ENCODE data around the gene IPO7.
"Not testable (repeated sequence)": the region's sequence is repeated elsewhere in the genome, so short reads cannot be mapped to it uniquely, and the experiment has no call there.

The IPO7 gene

GRCh38 chr11:9396752-9397151, 12.3 kb downstream of the IPO7 start:
- Histone ChIP-seq H3K4me3 (replicated peaks; ENCODE audit: insufficient read depth, low read length) (no peak overlapping the region), H3K27ac (replicated peaks) (no peak overlapping the region), H3K27me3 (ENCODE audit: insufficient read depth, poor library complexity, severe bottlenecking) (no peaks in the 10 kb centered on the region)
- TF ChIP-seq POLR2AphosphoS5 (IDR thresholded peaks at IDR 0.05; ENCODE audit: low read depth) (no peak), SPI1 (IDR thresholded peaks at IDR 0.05; ENCODE audit: borderline replicate concordance, low read depth) (no peak), GABPA (IDR thresholded peaks at IDR 0.05; ENCODE audit: low read depth) (no peak), CTCF (IDR thresholded peaks at IDR 0.05; ENCODE audit: insufficient read depth, low read length) (no peak)
- TF ChIP-seq, protein P1, sequence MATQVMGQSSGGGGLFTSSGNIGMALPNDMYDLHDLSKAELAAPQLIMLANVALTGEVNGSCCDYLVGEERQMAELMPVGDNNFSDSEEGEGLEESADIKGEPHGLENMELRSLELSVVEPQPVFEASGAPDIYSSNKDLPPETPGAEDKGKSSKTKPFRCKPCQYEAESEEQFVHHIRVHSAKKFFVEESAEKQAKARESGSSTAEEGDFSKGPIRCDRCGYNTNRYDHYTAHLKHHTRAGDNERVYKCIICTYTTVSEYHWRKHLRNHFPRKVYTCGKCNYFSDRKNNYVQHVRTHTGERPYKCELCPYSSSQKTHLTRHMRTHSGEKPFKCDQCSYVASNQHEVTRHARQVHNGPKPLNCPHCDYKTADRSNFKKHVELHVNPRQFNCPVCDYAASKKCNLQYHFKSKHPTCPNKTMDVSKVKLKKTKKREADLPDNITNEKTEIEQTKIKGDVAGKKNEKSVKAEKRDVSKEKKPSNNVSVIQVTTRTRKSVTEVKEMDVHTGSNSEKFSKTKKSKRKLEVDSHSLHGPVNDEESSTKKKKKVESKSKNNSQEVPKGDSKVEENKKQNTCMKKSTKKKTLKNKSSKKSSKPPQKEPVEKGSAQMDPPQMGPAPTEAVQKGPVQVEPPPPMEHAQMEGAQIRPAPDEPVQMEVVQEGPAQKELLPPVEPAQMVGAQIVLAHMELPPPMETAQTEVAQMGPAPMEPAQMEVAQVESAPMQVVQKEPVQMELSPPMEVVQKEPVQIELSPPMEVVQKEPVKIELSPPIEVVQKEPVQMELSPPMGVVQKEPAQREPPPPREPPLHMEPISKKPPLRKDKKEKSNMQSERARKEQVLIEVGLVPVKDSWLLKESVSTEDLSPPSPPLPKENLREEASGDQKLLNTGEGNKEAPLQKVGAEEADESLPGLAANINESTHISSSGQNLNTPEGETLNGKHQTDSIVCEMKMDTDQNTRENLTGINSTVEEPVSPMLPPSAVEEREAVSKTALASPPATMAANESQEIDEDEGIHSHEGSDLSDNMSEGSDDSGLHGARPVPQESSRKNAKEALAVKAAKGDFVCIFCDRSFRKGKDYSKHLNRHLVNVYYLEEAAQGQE (IDR thresholded peaks at IDR 0.05; ENCODE audit: insufficient replicate concordance, low read depth) = no peak
- DNase-seq (ENCODE audit: low read depth in 1 of 2, low spot score in 1 of 2) = no peak

- no peak for DNase-seq (ENCODE audit: low read depth in 1 of 2, low spot score in 1 of 2)
- Histone ChIP-seq H3K4me3 (replicated peaks; ENCODE audit: insufficient read depth, low read length) (no peak overlapping the region), H3K27ac (replicated peaks) (no peak overlapping the region), H3K27me3 (ENCODE audit: insufficient read depth, poor library complexity, severe bottlenecking) (no peaks in the 10 kb centered on the region)
- TF ChIP-seq, protein P1 (IDR thresholded peaks at IDR 0.05; ENCODE audit: insufficient replicate concordance, low read depth) = no peak
- TF ChIP-seq CTCF (IDR thresholded peaks at IDR 0.05; ENCODE audit: insufficient read depth, low read length) = no peak
- TF ChIP-seq POLR2AphosphoS5 (IDR thresholded peaks at IDR 0.05; ENCODE audit: low read depth) = no peak
- no peak for TF ChIP-seq SPI1 (IDR thresholded peaks at IDR 0.05; ENCODE audit: borderline replicate concordance, low read depth)
- no peak for TF ChIP-seq GABPA (IDR thresholded peaks at IDR 0.05; ENCODE audit: low read depth)
Measured at GRCh38 chr11:9397746-9398680, 13.6 kb downstream of the IPO7 start.

DNA sequence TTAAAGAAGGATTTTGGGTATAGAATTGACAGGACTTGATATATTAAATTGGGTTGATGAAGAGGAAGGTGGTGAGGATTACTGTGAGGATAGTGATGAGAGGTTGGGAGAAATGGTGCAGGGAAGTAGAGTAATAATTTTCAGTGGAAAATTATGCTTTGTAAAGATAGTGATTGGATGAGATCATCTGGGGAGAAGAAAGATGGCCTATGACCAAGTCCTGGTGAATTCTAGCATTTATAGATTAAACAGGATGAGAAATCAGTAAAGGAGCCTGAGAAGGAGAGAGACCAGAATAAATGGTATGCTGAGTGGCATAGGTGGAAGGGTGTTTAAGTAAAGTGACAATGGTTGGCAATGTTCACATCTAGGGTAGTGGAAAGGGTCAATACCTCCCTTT, 15.0 kb downstream of the IPO7 start:
- Histone ChIP-seq H3K4me3 (replicated peaks; ENCODE audit: insufficient read depth, low read length) (no peak overlapping the region), H3K27me3 (ENCODE audit: insufficient read depth, poor library complexity, severe bottlenecking) (no peaks in the 10 kb centered on the region), H3K27ac (replicated peaks) (no peak overlapping the region)
- DNase-seq (ENCODE audit: low read depth in 1 of 2, low spot score in 1 of 2) = no peak
- TF ChIP-seq CTCF (IDR thresholded peaks at IDR 0.05; ENCODE audit: insufficient read depth, low read length) (no peak), SPI1 (IDR thresholded peaks at IDR 0.05; ENCODE audit: borderline replicate concordance, low read depth) (no peak), GABPA (IDR thresholded peaks at IDR 0.05; ENCODE audit: low read depth) (no peak)

DNA sequence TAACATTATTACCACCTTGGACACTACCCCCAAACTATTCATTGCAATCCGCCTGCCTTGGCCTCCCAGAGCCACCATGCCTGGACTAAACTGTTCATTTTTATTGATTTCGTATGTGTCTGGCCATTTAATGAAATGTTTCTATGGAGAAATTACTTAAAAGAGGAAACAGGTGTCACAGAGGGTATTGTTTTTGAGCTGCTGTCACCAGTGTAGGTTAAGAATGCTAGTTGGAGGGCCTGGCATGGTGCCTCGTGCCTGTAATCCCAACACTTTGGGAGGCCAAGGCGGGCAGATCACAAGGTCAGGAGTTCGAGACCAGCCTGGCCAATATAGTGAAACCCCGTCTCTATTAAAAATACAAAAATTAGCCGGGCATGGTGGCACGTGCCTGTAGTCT, 17.4 kb downstream of the IPO7 start:
- H3K27ac ChIP-seq (replicated peaks); DNase-seq (ENCODE audit: low read depth in 1 of 2, low spot score in 1 of 2); H3K4me3 ChIP-seq (replicated peaks; ENCODE audit: insufficient read depth, low read length); H3K27me3 ChIP-seq (ENCODE audit: insufficient read depth, poor library complexity, severe bottlenecking): not testable (repeated sequence)

Measured in HL-60 (cell line).